HG03060 (cell line): ENCODE results near the gene C4A.
"Not testable (repeated sequence)": the region's sequence is repeated elsewhere in the genome, so short reads cannot be mapped to it uniquely, and the experiment has no call there.

Source experiments
- ATAC-seq: cut with Tn5 transposase; IDR thresholded peaks from one replicate; pipeline ENCODE4 v1.9.1; 2021; ENCODE audit warnings: low read depth, moderate number of reproducible peaks; ENCODE audit not compliant: unreplicated experiment

The C4A gene

GRCh38 chr6:31978831-31979230 lies 3.0 kb upstream of the C4A start:
- no peak for ATAC-seq

- ATAC-seq = no peak
These were observed 2.5 kb upstream of the C4A start for GRCh38 chr6:31979238-31979898.

GRCh38 chr6:31980195-31980876 lies 1.5 kb upstream of the C4A start:
- ATAC-seq = not testable (repeated sequence)

GRCh38 chr6:31980998-31981397 lies 859 bp upstream of the C4A start:
- not testable (repeated sequence) for ATAC-seq

- ATAC-seq = not testable (repeated sequence)
These were observed 7.5 kb downstream of the C4A start for GRCh38 chr6:31989363-31989762.

- not testable (repeated sequence) for ATAC-seq
These were observed 12.6 kb downstream of the C4A start for GRCh38 chr6:31994421-31994820.

GRCh38 chr6:31996385-31996784 lies 14.5 kb downstream of the C4A start:
- ATAC-seq = not testable (repeated sequence)

GRCh38 chr6:32002546-32003268 lies 20.9 kb downstream of the C4A start:
- ATAC-seq = not testable (repeated sequence)

GRCh38 chr6:32003301-32003700 lies 21.4 kb downstream of the C4A start:
- ATAC-seq = not testable (repeated sequence)

GRCh38 chr6:32004393-32004792 lies 22.5 kb downstream of the C4A start:
- not testable (repeated sequence) for ATAC-seq

GRCh38 chr6:32004864-32005537 lies 23.1 kb downstream of the C4A start:
- not testable (repeated sequence) for ATAC-seq

- ATAC-seq = not testable (repeated sequence)
These were observed 23.7 kb downstream of the C4A start for GRCh38 chr6:32005538-32005880.

GRCh38 chr6:32005991-32006529 lies 24.2 kb downstream of the C4A start:
- ATAC-seq = not testable (repeated sequence)

- not testable (repeated sequence) for ATAC-seq
These were observed 25.2 kb downstream of the C4A start for GRCh38 chr6:32007086-32007485.

GRCh38 chr6:32008037-32008436 lies 26.2 kb downstream of the C4A start:
- not testable (repeated sequence) for ATAC-seq

- ATAC-seq = not testable (repeated sequence)
These were observed 26.8 kb downstream of the C4A start for GRCh38 chr6:32008616-32009015.

- ATAC-seq = not testable (repeated sequence)
These were observed 27.7 kb downstream of the C4A start for GRCh38 chr6:32009537-32009936.

- ATAC-seq = not testable (repeated sequence)
These were observed 29.1 kb downstream of the C4A start for GRCh38 chr6:32010856-32011530.

GRCh38 chr6:32012941-32013617 lies 31.2 kb downstream of the C4A start:
- ATAC-seq = not testable (repeated sequence)
